HCT116 (cell line): ENCODE measurements around the gene PNO1. TPM values are rescaled to one million over a fixed set of nuclear protein-coding genes. Genes with fewer than 3 reads are reported as not detected.

Source experiments
- ATAC-seq: fragments of 200-7000 bp; cut with Tn5 transposase; 2 replicates; pipeline ENCODE4 v1.9.1; 2020; ENCODE audit warnings: mild to moderate bottlenecking, moderate library complexity
- BruUV-seq: library from RNA; stranded (reverse); fragments of 400-500 nt; replicated peaks from 2 replicates; lab custom pipeline; 2021; lab: Mats Ljungman, UMichigan
- CTCF ChIA-PET: fragments of 300-600 bp; sonication (Branson Sonifier 250); formaldehyde crosslinking; loops from one replicate; lab custom pipeline; 2021; ENCODE audit warnings: antibody characterized with exemption; lab: Charles Lee
- POLR2A ChIA-PET: fragments of 300-600, 350-600 bp; sonication (Branson Sonifier 250); formaldehyde crosslinking; loops from one replicate; lab custom pipeline; 2021; ENCODE audit warnings: antibody characterized with exemption; lab: Charles Lee
- RAD21 ChIA-PET, 2 experiments: fragments of 300-600 bp; sonication (Branson Sonifier 250); formaldehyde crosslinking; loops; one replicate each; lab custom pipeline; 2023; ENCODE audit warnings: low total read pairs in 2 of 2; ENCODE audit not compliant: uncharacterized antibody in 2 of 2, unreplicated experiment in 2 of 2, low non-redundant PET in 1 of 2; lab: Charles Lee
- DNase-seq: peaks from one replicate; pipeline ENCODE4 v3.0.0-alpha.2; 2010; ENCODE audit warnings: low read depth, low spot score
- H2AFZ ChIP-seq: fragments of 200-600 bp; shearing (Covaris generic), sonication (generic); 2 replicates; pipeline ENCODE4 v1.6.1; 2017; ENCODE audit warnings: low read depth, mixed run types, mixed read lengths, antibody characterized with exemption, low read length; ENCODE audit not compliant: poor library complexity, severe bottlenecking
- H3K27ac ChIP-seq: 2 replicates; pipeline ENCODE4 v1.5.1; 2012; ENCODE audit warnings: low read depth, low read length
- H3K27me3 ChIP-seq: fragments of 200-600 bp; sonication (generic); 2 replicates; pipeline ENCODE4 v1.6.1; 2016; ENCODE audit warnings: mixed run types, low read length, mixed read lengths; ENCODE audit not compliant: insufficient read depth
- H3K36me3 ChIP-seq, 2 experiments: fragments of 200-500 bp in 1 of 2; fragments of 200-600 bp in 1 of 2; sonication (Bioruptor generic) in 1 of 2; sonication (generic) in 1 of 2; 2 replicates each; pipeline versions ENCODE4 v1.5.1 to v1.6.1; 2014 to 2016; ENCODE audit warnings: low read length in 2 of 2, inconsistent platforms in 1 of 2, mixed read lengths in 1 of 2, mixed run types in 1 of 2; ENCODE audit not compliant: insufficient read depth in 2 of 2, control insufficient read depth in 1 of 2
- H3K4me1 ChIP-seq, 2 experiments: fragments of 200-600 bp in 1 of 2; sonication (generic) in 1 of 2; 2 replicates each; pipeline versions ENCODE4 v1.5.1 to v1.6.1; 2012 to 2017; ENCODE audit warnings: low read length in 2 of 2, inconsistent platforms in 1 of 2, mild to moderate bottlenecking in 1 of 2, mixed read lengths in 1 of 2, mixed run types in 1 of 2, moderate library complexity in 1 of 2; ENCODE audit not compliant: insufficient read depth in 2 of 2, control insufficient read depth in 1 of 2
- H3K4me2 ChIP-seq: fragments of 200-600 bp; sonication (generic); 2 replicates; pipeline ENCODE4 v1.6.1; 2017; ENCODE audit warnings: mixed run types, low read length, mixed read lengths
- H3K4me3 ChIP-seq, 2 experiments: fragments of 200-600 bp in 1 of 2; sonication (generic) in 1 of 2; replicated peaks in 1 of 2; 2 replicates each; pipeline ENCODE4 v1.5.1; 2011 to 2016; ENCODE audit warnings: low read length in 2 of 2, control low read depth in 1 of 2, low read depth in 1 of 2, mild to moderate bottlenecking in 1 of 2, mixed read lengths in 1 of 2, mixed run types in 1 of 2
- H3K79me2 ChIP-seq: fragments of 200-600 bp; sonication (generic); 2 replicates; pipeline ENCODE4 v1.6.1; 2017; ENCODE audit warnings: mild to moderate bottlenecking, mixed run types, low read length, moderate library complexity, mixed read lengths; ENCODE audit not compliant: insufficient read depth
- H3K9ac ChIP-seq: fragments of 200-600 bp; sonication (generic); 2 replicates; pipeline ENCODE4 v1.6.1; 2016; ENCODE audit warnings: low read length, mixed read lengths
- H3K9me2 ChIP-seq: fragments of 200-600 bp; sonication (generic), shearing (Covaris generic); 2 replicates; pipeline ENCODE4 v1.6.1; 2017; ENCODE audit warnings: mixed run types, mild to moderate bottlenecking, moderate library complexity; ENCODE audit not compliant: insufficient read depth
- H3K9me3 ChIP-seq, 2 experiments: fragments of 200-500 bp in 1 of 2; fragments of 200-600 bp in 1 of 2; sonication (Bioruptor generic) in 1 of 2; sonication (generic) in 1 of 2; 2 replicates each; pipeline ENCODE4 v1.6.1; 2014 to 2017; ENCODE audit warnings: low read length in 2 of 2, mixed read lengths in 2 of 2, inconsistent platforms in 1 of 2, low read depth in 1 of 2, mild to moderate bottlenecking in 1 of 2, mixed run types in 1 of 2, moderate library complexity in 1 of 2; ENCODE audit not compliant: control insufficient read depth in 1 of 2, insufficient read depth in 1 of 2
- H4K20me1 ChIP-seq: fragments of 200-600 bp; sonication (generic), shearing (Covaris generic); 2 replicates; pipeline ENCODE4 v1.6.1; 2017; ENCODE audit warnings: mixed run types, mild to moderate bottlenecking, moderate library complexity; ENCODE audit not compliant: insufficient read depth
- ELF1 ChIP-seq: IDR thresholded peaks from 2 replicates; pipeline ENCODE4 v1.6.1; 2012; ENCODE audit warnings: low read depth, borderline replicate concordance
- YY1 ChIP-seq: IDR thresholded peaks from 2 replicates; pipeline ENCODE4 v1.6.1; 2011; ENCODE audit warnings: low read length, low read depth, moderate library complexity, mild to moderate bottlenecking; ENCODE audit not compliant: insufficient replicate concordance; ENCODE audit errors: extremely low read depth
- intact Hi-C: fragments of 100-400 bp; cut with micrococcal nuclease; formaldehyde crosslinking; loops from 2 replicates; pipeline ENCODE4 v1.10.0; 2022
- total RNA-seq: library from RNA; stranded (reverse); gene quantifications from one replicate; pipeline ENCODE4 v1.2.1, GENCODE V29; 2021; ENCODE audit not compliant: unreplicated experiment
- TF ChIP-seq, protein P1 (sequence below), 3 experiments: fragments of 200-600 bp in 1 of 3; sonication (generic) in 1 of 3; IDR thresholded peaks in 2 of 3; conservative IDR thresholded peaks in 1 of 3; 2 replicates each; pipeline ENCODE4 v1.5.1; 2012 to 2017; ENCODE audit warnings: low read depth in 2 of 3, low read length in 2 of 3, antibody characterized with exemption in 1 of 3, borderline replicate concordance in 1 of 3, control low read depth in 1 of 3, mild to moderate bottlenecking in 1 of 3, mixed read lengths in 1 of 3, mixed run types in 1 of 3, moderate library complexity in 1 of 3; ENCODE audit not compliant: insufficient read depth in 1 of 3

PNO1 gene
- total RNA-seq, 1 experiment from 2014 or later = 23.3 TPM

DNA sequence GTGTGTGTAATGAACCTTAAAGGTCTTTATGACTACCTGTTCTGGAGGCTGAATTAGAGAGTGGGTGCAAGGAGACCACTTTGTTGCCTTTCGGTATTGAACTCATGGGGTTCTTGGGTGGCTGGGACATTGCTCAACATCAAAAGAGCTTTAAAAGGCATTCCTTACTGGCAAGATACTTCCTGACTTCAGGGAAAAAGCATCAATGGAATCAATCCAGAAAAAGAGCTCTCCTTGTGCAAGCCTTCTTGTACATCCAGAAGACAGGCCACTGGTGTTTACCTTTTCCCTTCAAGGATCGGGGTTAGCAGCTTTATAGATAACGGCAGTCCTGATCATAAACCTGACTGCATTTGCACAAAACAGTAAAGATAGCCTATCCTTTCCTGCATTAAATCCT is 9.5 kb downstream of the PNO1 start:
- no peak for ATAC-seq
- no peak overlapping the region for H3K9ac ChIP-seq
- DNase-seq = no peak
- peaks cover 19 to 45% of the 10 kb centered on the region in 2 experiments for H3K36me3 ChIP-seq
- intact Hi-C loops = no loop called here
- H3K27ac ChIP-seq = no peak overlapping the region
- H3K4me3 ChIP-seq = no peak overlapping the region
- ChIA-PET RAD21 (no interaction called here), CTCF (no interaction called here), POLR2A (no interaction called here)
- H3K4me2 ChIP-seq = no peak overlapping the region
- no peaks in the 10 kb centered on the region for H3K9me3 ChIP-seq
- peaks cover 17% of the 10 kb centered on the region; the same call in 1 of the 2 replicates for H4K20me1 ChIP-seq
- no peak overlapping the region for H2AFZ ChIP-seq
- peaks cover 64% of the 10 kb centered on the region for H3K79me2 ChIP-seq
- H3K4me1 ChIP-seq = no peaks in the 10 kb centered on the region
- no peaks in the 10 kb centered on the region for H3K27me3 ChIP-seq
- no peaks in the 10 kb centered on the region for H3K9me2 ChIP-seq
- no TSS peak for BruUV-seq
- no peak for TF ChIP-seq ELF1

DNA sequence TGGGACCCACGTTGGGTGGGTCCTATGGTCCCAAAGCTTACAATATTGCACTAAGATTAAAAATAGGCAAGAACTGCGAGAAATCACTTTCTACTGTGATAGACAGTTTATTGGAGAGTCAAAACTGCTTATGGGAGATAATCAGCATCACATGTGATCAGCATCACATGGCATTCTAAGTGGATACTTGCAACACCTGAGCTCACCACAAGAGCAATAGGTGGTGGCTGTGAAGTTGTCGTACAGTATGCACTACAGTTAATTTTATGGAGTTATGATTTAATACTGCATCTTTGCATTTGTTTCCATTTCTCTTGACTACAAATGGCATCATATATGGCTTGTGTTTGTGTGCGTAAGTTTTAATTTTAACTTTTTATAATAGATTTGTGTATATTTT is 11.6 kb downstream of the PNO1 start:
- ChIA-PET RAD21 (no interaction called here), CTCF (interaction anchor here (1.0 to 1.6 kb wide), 2 partner anchors 11 to 47 kb away, joined by 4 to 6 read pairs; partner anchors contain the start of gene PNO1), POLR2A (interaction anchor here (0.5 kb wide), 1 partner anchor 20 kb away, joined by 3 read pairs; no protein-coding TSS in a partner anchor)
- no peak overlapping the region for H3K4me3 ChIP-seq
- TF ChIP-seq YY1 = no peak
- TF ChIP-seq, protein P1, sequence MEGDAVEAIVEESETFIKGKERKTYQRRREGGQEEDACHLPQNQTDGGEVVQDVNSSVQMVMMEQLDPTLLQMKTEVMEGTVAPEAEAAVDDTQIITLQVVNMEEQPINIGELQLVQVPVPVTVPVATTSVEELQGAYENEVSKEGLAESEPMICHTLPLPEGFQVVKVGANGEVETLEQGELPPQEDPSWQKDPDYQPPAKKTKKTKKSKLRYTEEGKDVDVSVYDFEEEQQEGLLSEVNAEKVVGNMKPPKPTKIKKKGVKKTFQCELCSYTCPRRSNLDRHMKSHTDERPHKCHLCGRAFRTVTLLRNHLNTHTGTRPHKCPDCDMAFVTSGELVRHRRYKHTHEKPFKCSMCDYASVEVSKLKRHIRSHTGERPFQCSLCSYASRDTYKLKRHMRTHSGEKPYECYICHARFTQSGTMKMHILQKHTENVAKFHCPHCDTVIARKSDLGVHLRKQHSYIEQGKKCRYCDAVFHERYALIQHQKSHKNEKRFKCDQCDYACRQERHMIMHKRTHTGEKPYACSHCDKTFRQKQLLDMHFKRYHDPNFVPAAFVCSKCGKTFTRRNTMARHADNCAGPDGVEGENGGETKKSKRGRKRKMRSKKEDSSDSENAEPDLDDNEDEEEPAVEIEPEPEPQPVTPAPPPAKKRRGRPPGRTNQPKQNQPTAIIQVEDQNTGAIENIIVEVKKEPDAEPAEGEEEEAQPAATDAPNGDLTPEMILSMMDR (IDR thresholded peaks at IDR 0.05 in 2 of 3, conservative IDR thresholded peaks at IDR 0.05 in 1 of 3; ENCODE audit: borderline replicate concordance in 1 of 3, insufficient read depth in 1 of 3, low read depth in 2 of 3, low read length in 2 of 3) = peak in 2 of 3 experiments; percentile 19 to 33; a peak in 3 of 6 replicates
- no peak overlapping the region for H3K4me2 ChIP-seq
- intact Hi-C loops = no loop called here
- peaks cover 23% of the 10 kb centered on the region; the same call in 1 of the 2 replicates for H4K20me1 ChIP-seq
- no peak overlapping the region for H2AFZ ChIP-seq
- no peaks in the 10 kb centered on the region for H3K9me2 ChIP-seq
- DNase-seq (no peak), ATAC-seq (peak; percentile 78)
- H3K27me3 ChIP-seq = no peaks in the 10 kb centered on the region
- no peaks in the 10 kb centered on the region for H3K4me1 ChIP-seq
- no TSS peak for BruUV-seq
- H3K79me2 ChIP-seq = peaks cover 66% of the 10 kb centered on the region
- H3K9ac ChIP-seq = no peak overlapping the region
- peaks cover 15 to 37% of the 10 kb centered on the region in 2 experiments; a peak in 3 of 4 replicates for H3K36me3 ChIP-seq
- no peaks in the 10 kb centered on the region for H3K9me3 ChIP-seq
- no peak overlapping the region for H3K27ac ChIP-seq
